DMS114 treated with DMSO at 0.1 percent for 48 hours (cell line): Measurements from ENCODE around the gene ZXDC.

Experiments used
- DNase-seq: peaks from one replicate; lab custom pipeline; 2025; ENCODE audit not compliant: unreplicated experiment; lab: John Stamatoyannopoulos, UW

Gene ZXDC

GRCh38 chr3:126475413-126476114, at the start of gene ZXDC:
TSS of gene ZXDC (minus strand) at chr3:126475891. CDS start at chr3:126475865, 26 bp downstream.
- DNase-seq: peak; percentile 73

GRCh38 chr3:126525091-126525852, 49.6 kb upstream of the ZXDC start:
- no peak for DNase-seq

GRCh38 chr3:126524429-126524988, 48.8 kb upstream of the ZXDC start:
- peak; percentile 41 for DNase-seq

- peak; percentile 17 for DNase-seq
Measured at GRCh38 chr3:126523745-126524428, 48.2 kb upstream of the ZXDC start, which contains the start of gene CHST13. TSS of gene CHST13 (plus strand) at chr3:126524155. CDS start at chr3:126524333, 178 bp downstream.

- peak; percentile 34 for DNase-seq
Measured at GRCh38 chr3:126522363-126522788, 46.7 kb upstream of the ZXDC start.

- no peak for DNase-seq
Measured at GRCh38 chr3:126521122-126521891, 45.6 kb upstream of the ZXDC start.

- no peak for DNase-seq
Measured at GRCh38 chr3:126519506-126520455, 44.1 kb upstream of the ZXDC start.

- DNase-seq: no peak
Measured at GRCh38 chr3:126518779-126519177, 43.1 kb upstream of the ZXDC start.

- DNase-seq: no peak
Measured at GRCh38 chr3:126517986-126518778, 42.5 kb upstream of the ZXDC start.

GRCh38 chr3:126517291-126517951, 41.7 kb upstream of the ZXDC start, which contains the start of gene UROC1:
TSS of gene UROC1 (minus strand) at chr3:126517773. CDS start at chr3:126517719, 54 bp downstream.
- DNase-seq: no peak

GRCh38 chr3:126516936-126517290, 41.2 kb upstream of the ZXDC start:
- no peak for DNase-seq

GRCh38 chr3:126516152-126516935, 40.7 kb upstream of the ZXDC start:
- no peak for DNase-seq

GRCh38 chr3:126515066-126515706, 39.5 kb upstream of the ZXDC start:
- DNase-seq: no peak

GRCh38 chr3:126514161-126514560, 38.5 kb upstream of the ZXDC start:
- no peak for DNase-seq

- DNase-seq: no peak
Measured at GRCh38 chr3:126512916-126513650, 37.4 kb upstream of the ZXDC start.

GRCh38 chr3:126512026-126512425, 36.3 kb upstream of the ZXDC start:
- no peak for DNase-seq
